ENCODE results near the gene RWDD4.
A peak's percentile ranks its signal among the peaks of the same experiment; 100 is the strongest.

Gene RWDD4

GRCh38 chr4:183666088-183666487 lies 7.1 kb upstream of the RWDD4 start:
- H2AK5ac ChIP-seq (ENCODE audit: low read length), result no peak overlapping the region
- WGBS (ENCODE audit: extremely low coverage, insufficient coverage, insufficient read length), result no CpG with 5 or more reads among the region's 1 CpG
- no peak overlapping the region for H3K9ac ChIP-seq (ENCODE audit: low read length)
- H2BK5ac ChIP-seq (ENCODE audit: low read depth, low read length, poor library complexity), result no peak overlapping the region
- H3K4me2 ChIP-seq (ENCODE audit: low read length), result no peak overlapping the region
- no peaks in the 10 kb centered on the region for H3K9me3 ChIP-seq (ENCODE audit: insufficient read depth, low read depth, low read length)
- no peak overlapping the region for H2BK12ac ChIP-seq (ENCODE audit: low read length)
- H3K27me3 ChIP-seq (ENCODE audit: insufficient read depth, low read length), result no peaks in the 10 kb centered on the region
- H3K23ac ChIP-seq (ENCODE audit: low read length), result no peak overlapping the region
- no peak overlapping the region for H4K8ac ChIP-seq (ENCODE audit: low read depth, low read length)
- no peak overlapping the region for H3K14ac ChIP-seq (ENCODE audit: low read length)
- no peaks in the 10 kb centered on the region for H3K4me1 ChIP-seq (ENCODE audit: control insufficient read depth in 1 of 2, insufficient read depth in 2 of 2, low read length in 2 of 2)
- H4K12ac ChIP-seq (ENCODE audit: low read depth, low read length), result no peak overlapping the region
- H3K18ac ChIP-seq (ENCODE audit: low read length), result no peak overlapping the region
- no peak overlapping the region for H2AFZ ChIP-seq (ENCODE audit: insufficient read depth, low read length, poor library complexity)
- no peak for DNase-seq
- H3K79me1 ChIP-seq (ENCODE audit: low read length), result no peaks in the 10 kb centered on the region
- H3K27ac ChIP-seq (ENCODE audit: low read depth, low read length), result no peak overlapping the region
- no peak overlapping the region for H3K4ac ChIP-seq (ENCODE audit: low read depth, low read length)
- H2BK120ac ChIP-seq (ENCODE audit: insufficient read depth, low read length, poor library complexity), result no peak overlapping the region
- no peaks in the 10 kb centered on the region for H3K79me2 ChIP-seq (ENCODE audit: control insufficient read depth, insufficient read depth, low read length, poor library complexity)
- H3K36me3 ChIP-seq (ENCODE audit: control insufficient read depth in 1 of 2, insufficient read depth in 2 of 2, low read length in 2 of 2), result peaks cover 13 to 20% of the 10 kb centered on the region in 2 experiments
- no peak overlapping the region for H3K4me3 ChIP-seq (ENCODE audit: low read depth, low read length)
- H4K91ac ChIP-seq (ENCODE audit: low read depth, low read length), result no peak overlapping the region

GRCh38 chr4:183659872-183660242 lies 872 bp upstream of the RWDD4 start:
- Histone ChIP-seq H2AFZ (ENCODE audit: insufficient read depth, low read length, poor library complexity) (no peak overlapping the region), H3K4me1 (ENCODE audit: control insufficient read depth in 1 of 2, insufficient read depth in 2 of 2, low read length in 2 of 2) (peaks cover 0 to 5% of the 10 kb centered on the region in 2 experiments), H3K4me3 (ENCODE audit: low read depth, low read length) (no peak overlapping the region), H2BK120ac (ENCODE audit: insufficient read depth, low read length, poor library complexity) (no peak overlapping the region), H2BK5ac (ENCODE audit: low read depth, low read length, poor library complexity) (no peak overlapping the region), H3K14ac (ENCODE audit: low read length) (no peak overlapping the region), H4K91ac (ENCODE audit: low read depth, low read length) (no peak overlapping the region), H3K79me1 (ENCODE audit: low read length) (peaks cover 7% of the 10 kb centered on the region), H2BK12ac (ENCODE audit: low read length) (no peak overlapping the region), H3K18ac (ENCODE audit: low read length) (no peak overlapping the region), H3K36me3 (ENCODE audit: control insufficient read depth in 1 of 2, insufficient read depth in 2 of 2, low read length in 2 of 2) (peaks cover under 1 to 5% of the 10 kb centered on the region in 2 experiments), H3K27me3 (ENCODE audit: insufficient read depth, low read length) (no peaks in the 10 kb centered on the region), H3K4me2 (ENCODE audit: low read length) (peak overlapping the region; percentile 72), H3K4ac (ENCODE audit: low read depth, low read length) (peak overlapping the region; percentile 24), H2AK5ac (ENCODE audit: low read length) (no peak overlapping the region), H3K27ac (ENCODE audit: low read depth, low read length) (no peak overlapping the region), H3K9me3 (ENCODE audit: insufficient read depth, low read depth, low read length) (no peaks in the 10 kb centered on the region), H4K12ac (ENCODE audit: low read depth, low read length) (no peak overlapping the region), H3K9ac (ENCODE audit: low read length) (no peak overlapping the region), H4K8ac (ENCODE audit: low read depth, low read length) (peak overlapping the region; percentile 29), H3K79me2 (ENCODE audit: control insufficient read depth, insufficient read depth, low read length, poor library complexity) (peaks cover 7% of the 10 kb centered on the region), H3K23ac (ENCODE audit: low read length) (no peak overlapping the region)
- WGBS (ENCODE audit: extremely low coverage, insufficient coverage, insufficient read length), result no CpG with 5 or more reads among the region's 10 CpGs
- DNase-seq, result no peak

- Histone ChIP-seq H2AFZ (ENCODE audit: insufficient read depth, low read length, poor library complexity) (peak overlapping the region; percentile 98), H4K91ac (ENCODE audit: low read depth, low read length) (peak overlapping the region; percentile 84), H3K27me3 (ENCODE audit: insufficient read depth, low read length) (no peaks in the 10 kb centered on the region), H3K4me3 (ENCODE audit: low read depth, low read length) (peak overlapping the region; percentile 93), H3K79me2 (ENCODE audit: control insufficient read depth, insufficient read depth, low read length, poor library complexity) (peaks cover 7% of the 10 kb centered on the region), H2AK5ac (ENCODE audit: low read length) (no peak overlapping the region), H3K23ac (ENCODE audit: low read length) (no peak overlapping the region), H3K14ac (ENCODE audit: low read length) (peak overlapping the region; percentile 89), H3K18ac (ENCODE audit: low read length) (peak overlapping the region; percentile 57), H4K8ac (ENCODE audit: low read depth, low read length) (peak overlapping the region; percentile 84), H3K79me1 (ENCODE audit: low read length) (peaks cover 7% of the 10 kb centered on the region), H3K4me2 (ENCODE audit: low read length) (peak overlapping the region; percentile 86), H3K9ac (ENCODE audit: low read length) (peak overlapping the region; percentile 91), H3K4ac (ENCODE audit: low read depth, low read length) (peak overlapping the region; percentile 61), H4K12ac (ENCODE audit: low read depth, low read length) (peak overlapping the region; percentile 70), H2BK120ac (ENCODE audit: insufficient read depth, low read length, poor library complexity) (peak overlapping the region; percentile 79), H3K9me3 (ENCODE audit: insufficient read depth, low read depth, low read length) (no peaks in the 10 kb centered on the region), H3K36me3 (ENCODE audit: control insufficient read depth in 1 of 2, insufficient read depth in 2 of 2, low read length in 2 of 2) (peaks cover 0 to 3% of the 10 kb centered on the region in 2 experiments), H3K4me1 (ENCODE audit: control insufficient read depth in 1 of 2, insufficient read depth in 2 of 2, low read length in 2 of 2) (peaks cover 0 to 5% of the 10 kb centered on the region in 2 experiments), H2BK12ac (ENCODE audit: low read length) (no peak overlapping the region), H2BK5ac (ENCODE audit: low read depth, low read length, poor library complexity) (peak overlapping the region; percentile 58), H3K27ac (ENCODE audit: low read depth, low read length) (no peak overlapping the region)
- no peak for DNase-seq
- WGBS (ENCODE audit: extremely low coverage, insufficient coverage, insufficient read length), result no CpG with 5 or more reads among the region's 39 CpGs
Observed at GRCh38 chr4:183658362-183659028, 490 bp downstream of the RWDD4 start.

DNA sequence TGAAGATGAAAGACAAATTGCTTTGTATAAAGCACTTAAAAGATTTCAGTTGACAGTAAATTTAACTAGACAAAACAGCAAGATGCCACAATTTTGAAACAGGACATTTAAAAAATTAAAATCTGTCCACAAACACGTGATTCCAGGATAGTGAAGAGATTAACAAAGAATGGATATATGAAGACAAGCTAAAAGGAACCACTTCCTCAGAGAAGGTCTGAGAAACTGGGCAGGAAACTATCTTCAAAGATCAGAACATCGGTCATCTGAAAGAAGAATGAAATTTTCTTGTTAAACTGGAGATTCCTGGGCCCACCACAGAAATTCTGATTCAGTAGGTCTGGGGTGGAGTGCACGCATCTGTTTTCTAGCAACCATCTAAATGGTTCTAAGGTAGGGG lies 1.4 kb downstream of the RWDD4 start:
- Histone ChIP-seq H3K9me3 (ENCODE audit: insufficient read depth, low read depth, low read length) (no peaks in the 10 kb centered on the region), H2AK5ac (ENCODE audit: low read length) (no peak overlapping the region), H2BK120ac (ENCODE audit: insufficient read depth, low read length, poor library complexity) (no peak overlapping the region), H2BK12ac (ENCODE audit: low read length) (no peak overlapping the region), H3K9ac (ENCODE audit: low read length) (no peak overlapping the region), H3K79me1 (ENCODE audit: low read length) (peaks cover 7% of the 10 kb centered on the region), H3K4me1 (ENCODE audit: control insufficient read depth in 1 of 2, insufficient read depth in 2 of 2, low read length in 2 of 2) (peaks cover 0 to 5% of the 10 kb centered on the region in 2 experiments), H3K36me3 (ENCODE audit: control insufficient read depth in 1 of 2, insufficient read depth in 2 of 2, low read length in 2 of 2) (peaks cover 2 to 3% of the 10 kb centered on the region in 2 experiments), H4K12ac (ENCODE audit: low read depth, low read length) (no peak overlapping the region), H3K4me2 (ENCODE audit: low read length) (peak overlapping the region; percentile 8), H4K91ac (ENCODE audit: low read depth, low read length) (no peak overlapping the region), H3K23ac (ENCODE audit: low read length) (no peak overlapping the region), H2BK5ac (ENCODE audit: low read depth, low read length, poor library complexity) (no peak overlapping the region), H3K79me2 (ENCODE audit: control insufficient read depth, insufficient read depth, low read length, poor library complexity) (peaks cover 7% of the 10 kb centered on the region), H3K4me3 (ENCODE audit: low read depth, low read length) (no peak overlapping the region), H3K27me3 (ENCODE audit: insufficient read depth, low read length) (no peaks in the 10 kb centered on the region), H2AFZ (ENCODE audit: insufficient read depth, low read length, poor library complexity) (no peak overlapping the region), H3K14ac (ENCODE audit: low read length) (no peak overlapping the region), H3K4ac (ENCODE audit: low read depth, low read length) (no peak overlapping the region), H3K27ac (ENCODE audit: low read depth, low read length) (no peak overlapping the region), H3K18ac (ENCODE audit: low read length) (no peak overlapping the region), H4K8ac (ENCODE audit: low read depth, low read length) (no peak overlapping the region)
- WGBS (ENCODE audit: extremely low coverage, insufficient coverage, insufficient read length), result no CpG with 5 or more reads among the region's 3 CpGs
- DNase-seq, result no peak
